ENCODE data around the gene PCNX3. TPM values are rescaled to one million over a fixed set of nuclear protein-coding genes. Genes with fewer than 3 reads are reported as not detected.

Gene PCNX3
- total and polyA plus RNA-seq, 2 donors (not counting 3 experiments of a cell fraction or from before 2014, with no cell fraction given), result 42.6 to 53.9 TPM

- DNase-seq (ENCODE audit: low read depth, low spot score) (no peak), FAIRE-seq (no peak)
- no peaks in the 10 kb centered on the region for H3K27me3 ChIP-seq (ENCODE audit: control insufficient read depth in 2 of 2, insufficient read depth in 2 of 2, low read length in 2 of 2)
- intact Hi-C loops (cut with micrococcal nuclease), result no loop called here
- no peak overlapping the region for H2AFZ ChIP-seq (ENCODE audit: low read depth, low read length)
- no TSS peak for BruUV-seq (replicated peaks)
- H3K4me3 ChIP-seq (replicated peaks in 1 of 3; ENCODE audit: insufficient read depth in 1 of 3, low read depth in 1 of 3, low read length in 3 of 3), result no peak overlapping the region
- H3K36me3 ChIP-seq (ENCODE audit: control insufficient read depth in 2 of 2, extremely low read depth in 1 of 2, insufficient read depth in 2 of 2, low read length in 2 of 2), result peaks cover 6 to 26% of the 10 kb centered on the region in 2 experiments
- no peak overlapping the region for H3K9ac ChIP-seq (replicated peaks; ENCODE audit: extremely low read depth, insufficient read depth, low read length)
- ChIA-PET POLR2A (no interaction called here), CTCF (interaction anchor here (1.5 kb wide), 1 partner anchor 49 kb away, joined by 3 read pairs; no protein-coding TSS in a partner anchor)
- dilution Hi-C loops (cut with MboI; ENCODE audit: extremely low pct_ligation_motif_present, low sequenced_read_pairs), result no loop called here
- H3K9me1 ChIP-seq (replicated peaks; ENCODE audit: control insufficient read depth, extremely low read depth, insufficient read depth, low read length), result no peaks in the 10 kb centered on the region
- H3K4me1 ChIP-seq (ENCODE audit: control insufficient read depth, extremely low read depth, insufficient read depth, low read length), result peaks cover 48% of the 10 kb centered on the region
- peaks cover 16% of the 10 kb centered on the region for H3K79me2 ChIP-seq (ENCODE audit: control insufficient read depth, insufficient read depth, low read length)
- no peak for TF ChIP-seq MAX (IDR thresholded peaks at IDR 0.05; ENCODE audit: insufficient read depth, insufficient read length)
- TF ChIP-seq MYC (IDR thresholded peaks at IDR 0.05; ENCODE audit: low read depth, low read length), result no peak
- no peak for TF ChIP-seq EZH2 (IDR thresholded peaks at IDR 0.05; ENCODE audit: borderline replicate concordance, low read depth, low read length, severe bottlenecking)
- no peak for TF ChIP-seq CTCF (IDR thresholded peaks at IDR 0.05; ENCODE audit: extremely low read depth in 1 of 2, insufficient read depth in 1 of 2, low read depth in 1 of 2, low read length in 2 of 2)
- no peak for TF ChIP-seq JUN (IDR thresholded peaks at IDR 0.05; ENCODE audit: borderline replicate concordance, insufficient read depth, insufficient read length, low read depth)
- H4K20me1 ChIP-seq (replicated peaks; ENCODE audit: control insufficient read depth, extremely low read depth, insufficient read depth, low read length), result no peaks in the 10 kb centered on the region
- no peaks in the 10 kb centered on the region for H3K9me3 ChIP-seq (replicated peaks; ENCODE audit: control insufficient read depth, insufficient read depth, low read length)
- no peak overlapping the region for H3K4me2 ChIP-seq (ENCODE audit: insufficient read depth, low read length)
- H3K27ac ChIP-seq (ENCODE audit: insufficient read depth, low read depth, low read length), result no peak overlapping the region
Observed at GRCh38 chr11:65641297-65642013, 25.9 kb downstream of the PCNX3 start.
